ENCODE results near the gene TMEM38B. TPM values are rescaled to one million over a fixed set of nuclear protein-coding genes. Genes with fewer than 3 reads are reported as not detected.
"Not testable (repeated sequence)": the region's sequence is repeated elsewhere in the genome, so short reads cannot be mapped to it uniquely, and the experiment has no call there.

TMEM38B gene
- total RNA-seq, 1 donor from 2014 or later, result 9.3 TPM

GRCh38 chr9:105735366-105735765, 41.0 kb downstream of the TMEM38B start:
- Histone ChIP-seq H3K4me2 (ENCODE audit: low read length) (no peak overlapping the region), H4K20me1 (ENCODE audit: insufficient read depth, low read length) (no peaks in the 10 kb centered on the region), H3K27ac (ENCODE audit: low read depth, low read length) (no peak overlapping the region), H3K9me3 (ENCODE audit: insufficient read depth, low read depth, low read length) (no peaks in the 10 kb centered on the region), H3K4me1 (ENCODE audit: insufficient read depth, low read length) (no peaks in the 10 kb centered on the region), H2AFZ (ENCODE audit: low read depth, low read length) (no peak overlapping the region), H3K9ac (ENCODE audit: low read length) (no peak overlapping the region), H3K27me3 (ENCODE audit: insufficient read depth, low read length) (no peaks in the 10 kb centered on the region), H3K79me2 (ENCODE audit: insufficient read depth, low read length) (no peaks in the 10 kb centered on the region), H3K4me3 (ENCODE audit: insufficient read depth, low read depth, low read length) (no peak overlapping the region), H3K36me3 (ENCODE audit: insufficient read depth, low read length) (no peaks in the 10 kb centered on the region)
- Mint-ChIP-seq H3K9me3 (ENCODE audit: unreplicated experiment) (peaks cover 30% of the 10 kb centered on the region), H3K27ac (ENCODE audit: unreplicated experiment) (no peak overlapping the region), H3K27me3 (ENCODE audit: low read depth, unreplicated experiment) (no peaks in the 10 kb centered on the region), H3K4me3 (ENCODE audit: unreplicated experiment) (no peak overlapping the region), H3K4me1 (ENCODE audit: low read depth, unreplicated experiment) (no peaks in the 10 kb centered on the region), H3K36me3 (ENCODE audit: low read depth, unreplicated experiment) (peaks cover 18% of the 10 kb centered on the region)
- FAIRE-seq (no peak), DNase-seq (ENCODE audit: low read depth) (no peak)
- TF ChIP-seq, protein P1, sequence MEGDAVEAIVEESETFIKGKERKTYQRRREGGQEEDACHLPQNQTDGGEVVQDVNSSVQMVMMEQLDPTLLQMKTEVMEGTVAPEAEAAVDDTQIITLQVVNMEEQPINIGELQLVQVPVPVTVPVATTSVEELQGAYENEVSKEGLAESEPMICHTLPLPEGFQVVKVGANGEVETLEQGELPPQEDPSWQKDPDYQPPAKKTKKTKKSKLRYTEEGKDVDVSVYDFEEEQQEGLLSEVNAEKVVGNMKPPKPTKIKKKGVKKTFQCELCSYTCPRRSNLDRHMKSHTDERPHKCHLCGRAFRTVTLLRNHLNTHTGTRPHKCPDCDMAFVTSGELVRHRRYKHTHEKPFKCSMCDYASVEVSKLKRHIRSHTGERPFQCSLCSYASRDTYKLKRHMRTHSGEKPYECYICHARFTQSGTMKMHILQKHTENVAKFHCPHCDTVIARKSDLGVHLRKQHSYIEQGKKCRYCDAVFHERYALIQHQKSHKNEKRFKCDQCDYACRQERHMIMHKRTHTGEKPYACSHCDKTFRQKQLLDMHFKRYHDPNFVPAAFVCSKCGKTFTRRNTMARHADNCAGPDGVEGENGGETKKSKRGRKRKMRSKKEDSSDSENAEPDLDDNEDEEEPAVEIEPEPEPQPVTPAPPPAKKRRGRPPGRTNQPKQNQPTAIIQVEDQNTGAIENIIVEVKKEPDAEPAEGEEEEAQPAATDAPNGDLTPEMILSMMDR (IDR thresholded peaks at IDR 0.05; ENCODE audit: insufficient read depth, low read depth, low read length), result no peak
- no peak for TF ChIP-seq EZH2 (IDR thresholded peaks at IDR 0.05; ENCODE audit: insufficient read depth, low read length)

- H4K20me1 ChIP-seq (ENCODE audit: insufficient read depth, low read length), result no peaks in the 10 kb centered on the region
- H3K36me3 ChIP-seq (ENCODE audit: insufficient read depth, low read length), result no peaks in the 10 kb centered on the region
- H3K4me1 ChIP-seq (ENCODE audit: insufficient read depth, low read length), result no peaks in the 10 kb centered on the region
- H3K27me3 Mint-ChIP-seq (ENCODE audit: low read depth, unreplicated experiment), result no peaks in the 10 kb centered on the region
- no peaks in the 10 kb centered on the region for H3K4me1 Mint-ChIP-seq (ENCODE audit: low read depth, unreplicated experiment)
- no peaks in the 10 kb centered on the region for H3K27me3 ChIP-seq (ENCODE audit: insufficient read depth, low read length)
- H3K9me3 ChIP-seq (ENCODE audit: insufficient read depth, low read depth, low read length), result no peaks in the 10 kb centered on the region
- no peak overlapping the region for H3K4me3 Mint-ChIP-seq (ENCODE audit: unreplicated experiment)
- no peak overlapping the region for H3K4me2 ChIP-seq (ENCODE audit: low read length)
- H3K9me3 Mint-ChIP-seq (ENCODE audit: unreplicated experiment), result peaks cover 28% of the 10 kb centered on the region
- no peak overlapping the region for H3K4me3 ChIP-seq (ENCODE audit: insufficient read depth, low read depth, low read length)
- no peak overlapping the region for H3K27ac ChIP-seq (ENCODE audit: low read depth, low read length)
- FAIRE-seq (no peak), DNase-seq (ENCODE audit: low read depth) (no peak)
- no peak overlapping the region for H2AFZ ChIP-seq (ENCODE audit: low read depth, low read length)
- H3K27ac Mint-ChIP-seq (ENCODE audit: unreplicated experiment), result no peak overlapping the region
- TF ChIP-seq, protein P1 (IDR thresholded peaks at IDR 0.05; ENCODE audit: insufficient read depth, low read depth, low read length), result no peak
- no peak for TF ChIP-seq EZH2 (IDR thresholded peaks at IDR 0.05; ENCODE audit: insufficient read depth, low read length)
- H3K79me2 ChIP-seq (ENCODE audit: insufficient read depth, low read length), result no peaks in the 10 kb centered on the region
- H3K9ac ChIP-seq (ENCODE audit: low read length), result no peak overlapping the region
- H3K36me3 Mint-ChIP-seq (ENCODE audit: low read depth, unreplicated experiment), result peaks cover 16% of the 10 kb centered on the region
Measured at GRCh38 chr9:105737205-105737604, 42.9 kb downstream of the TMEM38B start.

DNA sequence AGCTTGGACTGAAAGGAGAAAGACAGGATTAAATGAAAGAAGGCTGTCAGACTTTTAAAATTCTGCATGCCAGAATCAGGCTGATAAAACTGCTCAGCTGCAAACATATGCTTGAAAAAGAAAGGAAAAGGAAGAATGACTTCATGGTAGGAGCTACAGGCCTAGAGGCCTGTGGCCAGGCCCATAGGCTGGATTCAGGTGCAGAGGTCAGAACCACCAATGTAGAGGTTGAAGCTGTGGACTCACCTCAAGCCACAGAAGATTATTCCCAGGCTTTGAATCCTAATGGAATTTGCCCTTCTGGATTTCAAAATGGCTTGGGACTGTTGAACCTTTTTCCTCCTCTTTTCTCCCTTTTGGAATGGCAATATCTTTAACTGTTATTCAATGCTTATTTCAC, 47.7 kb downstream of the TMEM38B start:
- Mint-ChIP-seq H3K4me3 (ENCODE audit: unreplicated experiment) (no peak overlapping the region), H3K36me3 (ENCODE audit: low read depth, unreplicated experiment) (peaks cover 4% of the 10 kb centered on the region), H3K4me1 (ENCODE audit: low read depth, unreplicated experiment) (no peaks in the 10 kb centered on the region), H3K27ac (ENCODE audit: unreplicated experiment) (no peak overlapping the region), H3K27me3 (ENCODE audit: low read depth, unreplicated experiment) (no peaks in the 10 kb centered on the region), H3K9me3 (ENCODE audit: unreplicated experiment) (peaks cover 3% of the 10 kb centered on the region)
- Histone ChIP-seq H3K27me3 (ENCODE audit: insufficient read depth, low read length) (no peaks in the 10 kb centered on the region), H3K9me3 (ENCODE audit: insufficient read depth, low read depth, low read length) (no peaks in the 10 kb centered on the region), H3K4me1 (ENCODE audit: insufficient read depth, low read length) (no peaks in the 10 kb centered on the region), H3K4me2 (ENCODE audit: low read length) (no peak overlapping the region), H3K27ac (ENCODE audit: low read depth, low read length) (no peak overlapping the region), H3K9ac (ENCODE audit: low read length) (no peak overlapping the region), H4K20me1 (ENCODE audit: insufficient read depth, low read length) (no peaks in the 10 kb centered on the region), H3K79me2 (ENCODE audit: insufficient read depth, low read length) (no peaks in the 10 kb centered on the region), H3K4me3 (ENCODE audit: insufficient read depth, low read depth, low read length) (no peak overlapping the region), H3K36me3 (ENCODE audit: insufficient read depth, low read length) (no peaks in the 10 kb centered on the region), H2AFZ (ENCODE audit: low read depth, low read length) (no peak overlapping the region)
- no peak for TF ChIP-seq EZH2 (IDR thresholded peaks at IDR 0.05; ENCODE audit: insufficient read depth, low read length)
- TF ChIP-seq, protein P1 (IDR thresholded peaks at IDR 0.05; ENCODE audit: insufficient read depth, low read depth, low read length), result no peak
- FAIRE-seq (no peak), DNase-seq (ENCODE audit: low read depth) (no peak)

DNA sequence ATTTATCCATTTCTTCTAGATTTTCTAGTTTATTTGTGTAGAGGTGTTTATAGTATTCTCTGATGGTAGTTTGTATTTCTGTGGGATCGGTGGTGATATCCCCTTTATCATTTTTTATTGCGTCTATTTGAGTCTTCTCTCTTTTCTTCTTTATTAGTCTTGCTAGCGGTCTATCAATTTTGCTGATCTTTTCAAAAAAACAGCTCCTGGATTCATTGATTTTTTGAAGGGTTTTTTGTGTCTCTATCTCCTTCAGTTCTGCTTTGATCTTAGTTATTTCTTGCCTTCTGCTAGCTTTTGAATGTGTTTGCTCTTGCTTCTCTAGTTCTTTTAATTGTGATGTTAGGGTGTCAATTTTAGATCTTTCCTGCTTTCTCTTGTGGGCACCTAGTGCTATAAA, 53.0 kb downstream of the TMEM38B start:
- H3K27ac Mint-ChIP-seq (ENCODE audit: unreplicated experiment); H3K27me3 Mint-ChIP-seq (ENCODE audit: low read depth, unreplicated experiment): not testable (repeated sequence)

More for the DNA sequence above, 53.0 kb downstream of the TMEM38B start:
- H3K4me1 ChIP-seq (ENCODE audit: insufficient read depth, low read length); H3K4me3 Mint-ChIP-seq (ENCODE audit: unreplicated experiment); H3K9me3 ChIP-seq (ENCODE audit: insufficient read depth, low read depth, low read length); H3K9ac ChIP-seq (ENCODE audit: low read length); FAIRE-seq; H3K4me3 ChIP-seq (ENCODE audit: insufficient read depth, low read depth, low read length); H3K27ac ChIP-seq (ENCODE audit: low read depth, low read length); H3K36me3 ChIP-seq (ENCODE audit: insufficient read depth, low read length); DNase-seq (ENCODE audit: low read depth); H3K4me1 Mint-ChIP-seq (ENCODE audit: low read depth, unreplicated experiment); H3K36me3 Mint-ChIP-seq (ENCODE audit: low read depth, unreplicated experiment); H4K20me1 ChIP-seq (ENCODE audit: insufficient read depth, low read length); H3K79me2 ChIP-seq (ENCODE audit: insufficient read depth, low read length); H2AFZ ChIP-seq (ENCODE audit: low read depth, low read length); H3K4me2 ChIP-seq (ENCODE audit: low read length); H3K9me3 Mint-ChIP-seq (ENCODE audit: unreplicated experiment); H3K27me3 ChIP-seq (ENCODE audit: insufficient read depth, low read length): not testable (repeated sequence)
